ENCODE results near the gene ABTB2.

ABTB2 gene

GRCh38 chr11:34305780-34306179, 52.0 kb downstream of the ABTB2 start:
- no peak for DNase-seq (ENCODE audit: low read depth)
- TF ChIP-seq, protein P1, sequence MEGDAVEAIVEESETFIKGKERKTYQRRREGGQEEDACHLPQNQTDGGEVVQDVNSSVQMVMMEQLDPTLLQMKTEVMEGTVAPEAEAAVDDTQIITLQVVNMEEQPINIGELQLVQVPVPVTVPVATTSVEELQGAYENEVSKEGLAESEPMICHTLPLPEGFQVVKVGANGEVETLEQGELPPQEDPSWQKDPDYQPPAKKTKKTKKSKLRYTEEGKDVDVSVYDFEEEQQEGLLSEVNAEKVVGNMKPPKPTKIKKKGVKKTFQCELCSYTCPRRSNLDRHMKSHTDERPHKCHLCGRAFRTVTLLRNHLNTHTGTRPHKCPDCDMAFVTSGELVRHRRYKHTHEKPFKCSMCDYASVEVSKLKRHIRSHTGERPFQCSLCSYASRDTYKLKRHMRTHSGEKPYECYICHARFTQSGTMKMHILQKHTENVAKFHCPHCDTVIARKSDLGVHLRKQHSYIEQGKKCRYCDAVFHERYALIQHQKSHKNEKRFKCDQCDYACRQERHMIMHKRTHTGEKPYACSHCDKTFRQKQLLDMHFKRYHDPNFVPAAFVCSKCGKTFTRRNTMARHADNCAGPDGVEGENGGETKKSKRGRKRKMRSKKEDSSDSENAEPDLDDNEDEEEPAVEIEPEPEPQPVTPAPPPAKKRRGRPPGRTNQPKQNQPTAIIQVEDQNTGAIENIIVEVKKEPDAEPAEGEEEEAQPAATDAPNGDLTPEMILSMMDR (conservative IDR thresholded peaks at IDR 0.05; ENCODE audit: low read depth, low read length) = no peak
- no peak overlapping the region for H3K4me3 ChIP-seq (ENCODE audit: low read length)

DNA sequence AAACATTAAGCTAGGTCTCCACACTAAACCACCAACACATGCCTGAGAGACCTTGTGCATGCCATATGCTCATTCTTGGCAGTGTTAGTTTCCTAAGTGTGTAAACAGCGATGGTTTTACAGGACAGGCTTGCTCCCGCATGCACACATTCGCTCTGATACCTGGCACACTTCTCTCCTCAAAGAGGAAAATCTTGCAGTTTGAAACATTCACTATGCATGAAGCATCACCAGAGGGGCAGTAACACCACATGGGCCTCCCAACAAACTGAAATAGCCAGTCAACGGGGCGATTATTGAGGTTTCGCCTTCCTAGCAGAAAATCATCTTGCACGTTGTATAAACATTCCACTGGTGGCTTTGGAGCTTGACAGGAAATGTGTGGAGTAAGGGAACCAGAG, 52.6 kb downstream of the ABTB2 start:
- TF ChIP-seq, protein P1 (conservative IDR thresholded peaks at IDR 0.05; ENCODE audit: low read depth, low read length) = no peak
- no peak for DNase-seq (ENCODE audit: low read depth)
- no peak overlapping the region for H3K4me3 ChIP-seq (ENCODE audit: low read length)

DNA sequence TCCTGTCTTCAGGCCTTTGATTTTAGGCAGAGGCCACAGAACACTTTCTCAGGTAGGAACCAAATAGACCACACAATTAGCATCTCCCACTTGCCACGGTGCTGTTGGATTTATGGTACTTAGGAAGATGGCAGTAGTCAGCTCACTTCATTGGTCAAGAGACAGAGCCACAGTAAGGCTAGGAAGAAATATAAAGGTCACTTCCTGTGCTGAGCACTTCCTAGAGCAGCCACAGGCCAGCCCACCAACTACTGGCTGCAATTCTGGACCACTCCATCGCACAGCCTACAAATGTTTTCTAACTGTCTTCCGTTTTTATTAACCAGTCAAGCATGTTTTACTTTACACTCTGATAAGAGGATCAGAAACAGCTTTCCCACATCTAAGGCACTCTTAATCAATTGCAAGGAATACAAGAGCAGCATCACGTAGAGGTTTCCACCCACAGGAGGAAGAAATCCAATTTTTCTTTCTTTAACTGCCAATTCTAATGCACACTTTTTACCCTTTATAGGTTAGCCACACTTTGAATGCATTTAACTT, 54.7 kb downstream of the ABTB2 start:
- TF ChIP-seq, protein P1 (conservative IDR thresholded peaks at IDR 0.05; ENCODE audit: low read depth, low read length) = no peak
- H3K4me3 ChIP-seq (ENCODE audit: low read length) = no peak overlapping the region
- no peak for DNase-seq (ENCODE audit: low read depth)

GRCh38 chr11:34302046-34302921, 55.5 kb downstream of the ABTB2 start:
- TF ChIP-seq, protein P1 (conservative IDR thresholded peaks at IDR 0.05; ENCODE audit: low read depth, low read length) = no peak
- DNase-seq (ENCODE audit: low read depth) = peak; percentile 74
- H3K4me3 ChIP-seq (ENCODE audit: low read length) = no peak overlapping the region

- H3K4me3 ChIP-seq (ENCODE audit: low read length) = no peak overlapping the region
- TF ChIP-seq, protein P1 (conservative IDR thresholded peaks at IDR 0.05; ENCODE audit: low read depth, low read length) = no peak
- no peak for DNase-seq (ENCODE audit: low read depth)
Measured at GRCh38 chr11:34300926-34301295, 56.9 kb downstream of the ABTB2 start.

DNA sequence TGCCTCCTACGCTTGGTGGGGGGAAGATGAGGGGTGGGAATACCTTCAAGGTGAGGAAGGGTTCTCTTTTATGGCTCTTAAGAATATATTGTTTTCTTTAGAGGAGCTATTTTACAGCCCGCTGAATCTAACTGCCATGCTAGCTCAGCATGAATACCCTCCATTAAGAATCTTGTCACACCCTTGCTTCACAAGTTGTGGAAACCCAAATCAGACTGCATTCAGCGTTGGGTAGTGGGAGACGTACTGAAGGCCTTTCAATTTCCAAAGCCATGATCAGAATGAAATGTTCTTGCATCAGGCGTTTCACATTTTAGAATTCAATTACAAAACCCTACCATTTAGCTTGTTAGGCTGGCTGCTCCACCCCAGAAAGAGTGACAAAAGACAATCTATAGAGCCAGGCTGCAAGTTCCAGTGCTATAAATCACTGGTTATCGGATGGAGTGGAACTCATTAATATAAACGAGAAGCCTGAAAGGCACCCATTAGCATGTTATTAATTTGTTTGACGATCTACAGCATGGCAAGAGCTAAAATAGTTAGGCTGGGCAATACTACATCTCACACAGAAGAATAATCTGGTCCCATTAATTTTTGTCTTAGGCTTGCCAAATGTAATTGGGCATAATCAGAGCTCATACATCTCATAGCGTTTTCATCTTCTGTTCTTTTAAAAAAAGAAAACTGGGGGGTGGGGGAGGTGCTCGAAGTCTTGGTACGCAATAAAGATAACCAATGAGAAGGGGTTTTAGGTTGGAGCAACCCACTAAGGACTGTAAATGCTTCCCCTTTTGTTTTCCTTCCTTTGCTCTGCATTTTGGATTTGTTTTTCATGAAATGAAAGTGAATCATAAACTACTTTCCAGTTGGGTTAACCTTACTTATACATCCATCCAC, 57.5 kb downstream of the ABTB2 start:
- no peak overlapping the region for H3K4me3 ChIP-seq (ENCODE audit: low read length)
- DNase-seq (ENCODE audit: low read depth) = no peak
- TF ChIP-seq, protein P1 (conservative IDR thresholded peaks at IDR 0.05; ENCODE audit: low read depth, low read length) = no peak
